Stimulated activated CD8-positive, alpha-beta memory T cell treated with anti-CD3 and anti-CD28 coated beads, Interleukin-15, amount 100 ng/mL, for 48 hours (primary cell): ENCODE data around the gene SNURF.
"Not testable (repeated sequence)": the region's sequence is repeated elsewhere in the genome, so short reads cannot be mapped to it uniquely, and the experiment has no call there.

Experiments
- DNase-seq, 2 donors: peaks; one replicate each; pipeline ENCODE4 v3.0.0-alpha.2; 2020; ENCODE audit warnings: low read depth in 2 of 2

The SNURF gene

DNA sequence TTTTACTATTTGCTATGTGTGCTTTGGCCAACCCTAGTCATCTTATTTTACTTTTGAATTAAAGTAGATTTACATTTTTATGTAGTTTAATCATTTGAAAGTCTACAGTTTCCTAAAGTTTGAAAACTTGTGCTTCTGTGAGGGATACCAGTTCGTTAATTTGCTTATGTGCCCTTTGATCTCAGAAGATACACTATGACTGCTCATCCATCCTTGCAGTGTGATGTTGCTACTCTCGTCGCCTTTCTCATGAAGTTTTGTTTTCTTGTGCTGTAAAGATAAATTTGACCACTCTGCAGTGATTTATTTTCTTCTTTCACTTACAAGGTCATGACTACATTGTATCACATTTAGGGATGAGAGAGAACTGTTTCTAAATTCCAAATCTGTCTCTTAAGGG is 16.3 kb downstream of the SNURF start:
- no peak for DNase-seq

DNA sequence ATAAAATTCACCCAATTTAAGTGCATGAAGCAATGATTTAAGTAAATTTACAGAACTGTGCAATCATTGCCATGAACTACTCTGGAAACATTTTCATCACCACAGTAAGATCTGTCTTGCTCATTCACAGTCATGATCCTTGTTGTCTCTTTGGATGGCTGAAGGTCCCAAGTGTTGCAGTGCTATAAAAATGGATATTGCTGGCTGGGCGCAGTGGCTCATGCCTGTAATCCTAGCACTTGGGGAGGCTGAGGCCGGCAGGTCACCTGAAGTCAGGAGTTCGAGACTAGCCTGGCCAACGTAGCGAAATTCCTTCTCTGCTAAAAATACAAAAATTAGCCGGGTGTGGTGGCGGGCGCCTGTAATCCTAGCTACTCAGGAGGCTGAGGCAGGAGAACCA is 17.0 kb downstream of the SNURF start:
- no peak for DNase-seq

DNA sequence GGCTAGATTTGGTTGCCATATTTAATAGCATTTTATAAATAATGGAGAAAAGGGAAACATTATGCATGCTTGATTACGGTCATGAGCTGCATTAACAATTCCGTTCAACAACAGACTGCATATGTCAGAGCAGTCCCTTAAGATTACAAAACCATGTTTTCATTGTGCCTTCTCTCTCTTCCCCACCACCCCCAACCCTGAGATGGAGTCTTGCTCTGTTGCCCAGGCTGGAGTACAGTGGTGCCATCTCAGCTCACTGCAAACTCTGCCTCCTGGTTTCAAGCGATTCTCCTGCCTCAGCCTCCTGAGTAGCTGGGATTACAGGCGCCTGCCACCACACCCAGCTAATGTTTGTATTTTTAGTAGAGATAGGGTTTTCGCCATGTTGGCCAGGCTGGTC is 17.9 kb downstream of the SNURF start:
- not testable (repeated sequence) for DNase-seq

DNA sequence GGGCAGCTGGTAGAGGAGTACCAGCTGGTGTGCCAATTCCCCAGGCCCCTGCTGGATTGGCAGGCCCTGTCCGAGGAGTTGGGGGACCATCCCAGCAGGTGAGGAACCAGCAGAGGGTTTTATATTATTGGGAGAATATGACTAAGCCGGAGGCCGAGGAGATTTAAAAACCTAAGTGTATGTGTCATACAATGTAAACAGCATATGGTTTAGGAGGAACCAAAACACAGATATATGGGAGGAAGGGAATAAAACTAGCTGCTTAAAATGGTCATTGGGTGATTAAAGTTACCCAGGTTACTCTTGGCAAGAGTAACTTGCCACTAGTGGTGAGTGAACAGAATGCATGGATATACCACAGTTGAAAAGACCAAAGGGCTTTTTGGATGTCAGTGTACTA is 22.1 kb downstream of the SNURF start:
- DNase-seq = no peak

DNA sequence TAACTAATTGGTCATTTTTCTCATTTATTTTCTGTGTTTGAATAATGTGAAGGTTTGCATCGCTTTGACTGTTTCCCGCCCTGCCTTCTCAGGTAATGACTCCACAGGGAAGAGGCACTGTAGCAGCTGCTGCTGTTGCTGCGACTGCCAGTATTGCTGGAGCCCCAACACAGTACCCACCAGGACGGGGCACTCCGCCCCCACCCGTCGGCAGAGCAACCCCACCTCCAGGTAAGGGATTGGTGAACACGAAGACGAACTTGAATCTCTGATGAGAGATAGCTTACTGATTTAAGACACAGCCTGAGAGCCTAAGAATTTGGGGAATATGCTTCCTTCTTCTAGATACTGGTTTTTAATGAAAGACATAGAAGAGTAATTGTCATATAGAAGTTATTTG is 22.9 kb downstream of the SNURF start:
- DNase-seq = no peak

DNA sequence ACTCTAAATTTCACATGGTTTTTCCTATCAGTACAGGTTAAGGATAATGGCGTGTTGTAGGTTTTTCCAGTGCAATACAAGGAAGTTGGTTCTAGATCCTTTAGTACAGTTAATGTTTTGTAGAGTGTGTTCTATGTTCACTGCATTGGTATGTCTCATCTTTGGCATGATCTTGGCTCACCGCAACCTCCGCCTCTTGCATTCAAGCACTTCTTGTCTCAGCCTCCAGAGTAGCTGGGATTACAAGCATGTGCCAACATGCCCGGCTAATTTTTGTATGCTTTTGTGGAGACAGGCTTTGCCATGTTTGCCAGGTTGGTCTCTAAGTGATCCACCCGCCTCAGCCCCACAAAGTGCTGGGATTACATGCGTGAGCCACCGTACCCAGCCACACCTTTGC is 30.4 kb downstream of the SNURF start:
- no peak for DNase-seq

DNA sequence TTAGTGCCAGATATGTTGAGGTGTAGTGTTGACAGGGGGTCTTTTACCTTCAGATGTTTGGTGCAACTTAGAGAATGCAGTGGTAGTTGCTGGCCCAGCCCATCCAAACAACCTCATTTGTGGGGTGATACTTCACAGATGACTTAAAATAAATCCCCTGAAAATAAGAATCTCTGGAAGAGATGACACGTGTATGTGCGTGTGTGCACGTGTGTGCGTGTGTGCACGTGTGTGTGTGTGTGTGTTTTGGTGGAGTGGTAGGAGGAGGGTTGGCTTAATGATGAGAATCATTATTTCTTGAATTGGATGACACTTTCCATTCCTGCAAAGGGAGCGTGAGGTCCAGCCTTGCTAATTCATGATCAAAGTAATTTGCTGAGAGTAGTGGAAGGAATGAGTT is 31.9 kb downstream of the SNURF start:
- no peak for DNase-seq
